NCI-H2196 (cell line): Measurements from ENCODE around the gene PALMD.

Experiments
- DNase-seq: peaks from one replicate; lab custom pipeline; 2025; ENCODE audit not compliant: unreplicated experiment; lab: John Stamatoyannopoulos, UW

PALMD gene

DNA sequence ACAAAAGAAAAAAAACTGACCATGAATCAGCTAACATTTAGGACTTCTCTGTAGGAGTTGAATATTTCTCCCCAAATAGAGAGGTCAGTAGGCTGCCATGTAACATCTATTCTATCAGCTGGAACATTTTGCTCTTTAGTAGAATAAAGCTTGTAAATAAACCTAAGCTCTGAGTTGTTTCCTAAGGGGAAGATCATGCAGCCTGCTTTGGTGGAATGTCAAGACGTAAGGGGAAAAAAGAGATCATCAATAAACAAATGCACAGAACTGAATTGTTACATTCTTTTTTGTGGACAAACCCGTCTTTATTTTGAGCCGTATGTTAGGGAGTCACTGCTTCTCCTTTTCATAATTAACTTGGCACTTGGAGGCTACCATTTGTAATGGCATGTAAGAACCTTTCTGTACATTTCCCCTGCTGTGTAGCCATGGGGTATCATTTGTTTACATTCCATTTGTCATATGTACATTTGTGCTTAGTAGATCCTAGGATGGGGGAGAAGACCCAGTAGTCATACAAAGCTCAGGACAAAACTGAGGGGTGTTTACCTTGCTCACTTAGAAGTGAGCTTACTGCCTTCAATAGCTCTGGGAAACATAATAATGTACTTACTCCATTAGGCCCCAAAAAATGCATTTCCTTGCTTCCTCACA lies 10.8 kb upstream of the PALMD start:
- no peak for DNase-seq

- no peak for DNase-seq
These were observed 10.2 kb upstream of the PALMD start for GRCh38 chr1:99635664-99636063.

DNA sequence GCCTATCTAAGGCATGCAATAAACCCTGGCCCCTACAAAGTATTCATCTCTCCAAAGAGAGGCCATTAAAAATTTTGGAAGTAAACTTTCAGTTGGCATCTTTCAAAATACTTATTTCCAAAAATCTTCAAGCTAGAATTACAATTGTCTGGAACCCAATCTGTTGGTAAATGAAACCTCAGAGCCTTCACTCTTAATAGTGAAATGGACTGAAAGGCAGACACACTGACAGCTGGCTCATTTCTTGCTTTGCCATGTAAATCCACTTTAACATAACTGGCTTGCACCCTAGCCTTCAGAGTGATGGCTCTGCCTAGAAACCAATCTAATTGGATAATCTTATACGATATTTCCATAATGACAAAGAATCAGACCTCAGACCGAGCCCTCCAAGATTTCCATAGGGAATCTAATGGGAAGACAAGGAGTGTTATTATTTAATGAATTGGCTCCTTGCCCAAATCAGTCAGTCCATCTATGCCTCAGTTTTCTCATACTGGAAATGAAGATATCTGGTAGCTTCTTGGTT lies 9.2 kb upstream of the PALMD start:
- DNase-seq = no peak

GRCh38 chr1:99638853-99639252 lies 7.1 kb upstream of the PALMD start:
- DNase-seq = no peak

GRCh38 chr1:99639408-99639807 lies 6.5 kb upstream of the PALMD start:
- no peak for DNase-seq

DNA sequence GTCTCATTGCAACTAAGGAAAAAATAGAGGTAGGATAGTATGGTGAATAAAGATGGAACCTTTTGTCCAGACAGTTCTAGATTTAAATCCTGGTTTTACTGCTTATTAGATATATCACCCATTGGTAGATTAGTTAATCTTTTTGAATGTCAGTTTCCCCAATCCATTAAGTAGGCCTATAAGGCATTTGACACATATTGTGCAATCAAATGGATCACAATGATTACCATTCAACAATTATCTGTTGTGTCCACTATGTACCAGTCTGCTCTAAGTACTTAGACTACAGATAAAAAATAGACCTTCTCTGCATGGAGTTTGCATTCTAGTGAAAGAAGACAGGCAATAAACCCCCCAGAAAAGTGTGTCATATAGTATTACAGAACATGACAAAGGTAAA lies 6.0 kb upstream of the PALMD start:
- no peak for DNase-seq

DNA sequence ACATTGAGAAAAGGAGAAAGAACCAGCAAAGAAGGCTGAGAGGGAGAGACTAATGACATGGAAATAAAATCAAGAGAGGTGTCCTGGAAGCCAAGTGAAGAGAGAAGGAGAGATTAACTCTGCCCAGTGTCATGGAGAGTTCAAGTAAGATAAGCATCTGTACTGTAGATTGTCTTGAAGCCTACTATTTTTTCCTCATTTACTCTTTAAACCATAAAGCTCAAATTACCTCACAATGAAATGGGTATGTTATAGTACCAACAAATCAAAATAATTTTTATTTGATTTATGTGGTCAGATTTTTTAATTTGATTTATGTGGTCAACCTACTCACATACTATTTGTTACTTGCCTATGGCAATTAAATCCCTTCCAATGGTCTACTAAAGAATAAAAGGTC lies 5.2 kb upstream of the PALMD start:
- DNase-seq = no peak

DNA sequence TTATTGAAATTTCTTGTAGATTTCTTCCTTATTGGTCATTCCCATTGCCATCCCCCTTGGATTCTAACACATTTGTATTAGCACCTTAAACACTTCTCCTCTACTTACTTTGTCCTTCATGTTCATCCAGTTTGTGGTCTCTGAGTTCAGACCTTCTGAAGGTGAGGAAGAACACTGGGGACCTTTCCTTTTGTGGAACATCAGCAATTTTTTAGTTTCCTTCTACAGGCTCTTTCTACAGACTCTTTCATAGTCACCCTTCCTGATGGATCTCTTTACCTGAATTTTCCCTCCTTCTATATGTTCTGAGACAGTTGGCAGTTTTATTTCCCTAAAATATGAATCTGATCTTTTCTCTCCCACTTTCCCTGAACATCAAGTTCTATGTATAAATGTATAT lies 4.4 kb upstream of the PALMD start:
- no peak for DNase-seq

- no peak for DNase-seq
These were observed 3.9 kb upstream of the PALMD start for GRCh38 chr1:99642053-99642452.

- no peak for DNase-seq
These were observed 2.7 kb upstream of the PALMD start for GRCh38 chr1:99643021-99643779.

GRCh38 chr1:99644279-99645004 lies 1.5 kb upstream of the PALMD start:
- no peak for DNase-seq

DNA sequence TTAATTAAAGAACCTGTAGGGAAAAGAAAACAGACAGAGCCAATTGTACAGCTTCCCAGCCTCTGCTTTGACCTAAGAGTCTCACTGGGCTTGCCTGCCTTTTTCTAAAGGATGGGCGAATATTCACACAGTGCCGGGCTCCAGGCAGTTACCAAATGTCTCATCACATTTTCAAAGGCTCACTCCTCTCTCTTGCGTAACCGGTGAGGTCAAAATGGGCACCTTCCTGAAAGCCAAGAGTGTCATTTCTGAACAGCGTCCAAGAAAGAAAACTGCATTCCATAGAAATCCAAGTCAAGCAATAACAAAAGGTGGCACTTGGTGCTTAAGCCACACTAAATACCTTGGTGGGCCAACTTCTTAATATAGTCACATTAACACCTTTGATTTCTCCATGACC lies 710 bp upstream of the PALMD start:
- DNase-seq = no peak

DNA sequence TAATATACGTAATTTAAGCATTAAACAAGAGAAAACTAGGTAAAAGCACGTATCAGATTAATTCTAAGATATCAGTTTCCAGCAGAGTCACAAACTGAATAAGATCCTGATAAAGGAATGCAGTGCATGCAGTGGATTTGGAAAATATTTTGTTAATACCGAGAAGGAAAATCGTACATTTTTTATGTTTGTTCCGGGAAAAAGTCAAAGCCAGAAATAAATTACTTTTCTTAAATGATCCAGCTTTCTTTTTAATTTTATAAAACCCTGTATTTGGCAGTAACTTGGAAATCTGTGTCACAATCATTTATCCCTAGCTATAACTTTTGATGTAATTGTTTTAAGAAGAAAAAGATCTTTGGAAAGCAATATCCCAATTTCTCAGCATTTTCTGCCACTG lies 955 bp downstream of the PALMD start:
- DNase-seq = no peak

- no peak for DNase-seq
These were observed 1.6 kb downstream of the PALMD start for GRCh38 chr1:99647490-99647889.

DNA sequence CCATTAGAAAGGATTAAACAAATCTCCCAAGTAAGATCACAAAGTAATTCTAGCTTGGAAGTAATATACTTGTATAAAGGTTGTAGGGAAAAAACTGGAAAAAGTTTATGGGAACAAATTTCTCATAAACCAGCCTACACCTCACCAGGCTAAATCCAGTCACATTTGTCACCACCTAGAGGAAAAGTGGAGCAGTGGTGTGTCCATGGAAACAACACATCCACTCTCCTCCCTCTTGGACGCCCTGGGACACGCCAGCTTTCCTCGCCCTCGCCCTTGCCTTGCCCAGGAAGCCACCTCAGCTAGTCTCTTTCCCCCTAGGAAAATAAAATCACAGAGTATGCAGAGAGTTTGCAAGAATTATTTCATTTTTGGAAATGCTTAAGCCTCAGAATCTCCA lies 2.2 kb downstream of the PALMD start:
- DNase-seq = no peak

GRCh38 chr1:99650030-99650429 lies 4.1 kb downstream of the PALMD start:
- DNase-seq = no peak

DNA sequence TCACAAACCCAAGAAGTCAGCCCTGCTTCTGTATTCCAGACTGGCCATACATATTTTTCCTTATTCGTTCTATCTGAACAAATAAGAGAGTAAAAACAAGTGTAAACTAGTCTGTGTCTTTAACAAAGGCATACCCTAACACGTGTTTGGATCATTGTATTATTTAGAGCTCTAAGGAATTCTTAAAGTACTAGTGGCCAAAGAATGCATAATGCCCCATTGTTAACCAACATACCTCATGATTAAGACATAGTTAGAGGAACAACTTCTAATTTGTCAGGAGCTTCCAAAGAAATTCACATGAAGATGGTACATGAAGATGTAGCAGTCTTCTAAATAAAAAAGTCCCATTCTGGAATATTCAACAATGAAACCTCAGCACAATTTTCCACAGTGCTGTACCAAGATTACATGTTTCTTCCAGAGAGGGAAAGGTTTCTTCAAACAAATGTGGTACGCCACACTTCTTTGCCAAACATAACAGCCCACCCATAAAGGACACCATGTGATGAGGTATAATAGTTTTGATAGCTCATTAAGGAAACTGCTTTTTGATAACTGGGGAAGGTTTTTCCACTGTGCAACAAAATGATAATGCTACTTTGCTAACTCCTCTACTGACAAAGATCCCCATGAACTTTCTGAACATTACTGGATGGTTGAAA lies 5.0 kb downstream of the PALMD start:
- DNase-seq = no peak

- no peak for DNase-seq
These were observed 7.0 kb downstream of the PALMD start for GRCh38 chr1:99652881-99653281.

GRCh38 chr1:99655376-99655775 lies 9.5 kb downstream of the PALMD start:
- DNase-seq = no peak

DNA sequence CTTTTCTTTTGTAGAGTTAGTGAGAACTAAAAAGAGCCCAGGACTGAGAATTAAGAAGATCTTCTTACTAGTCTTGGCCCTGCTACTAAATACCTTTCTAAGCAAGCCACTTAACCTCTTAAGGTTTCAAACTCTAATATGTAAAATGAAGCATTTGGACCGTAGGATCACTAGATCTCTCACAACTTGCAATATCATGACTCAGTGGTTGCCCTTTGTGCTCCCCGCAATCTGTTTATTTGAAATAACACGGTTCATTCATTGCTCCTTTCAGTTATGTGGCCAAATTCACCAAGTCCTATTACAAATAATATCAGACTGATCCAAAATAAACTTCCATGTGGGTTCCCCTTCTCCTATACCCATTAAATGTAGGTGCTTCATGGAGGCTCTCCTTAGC lies 10.8 kb downstream of the PALMD start:
- DNase-seq = no peak

GRCh38 chr1:99657213-99658030 lies 11.5 kb downstream of the PALMD start:
- no peak for DNase-seq
